Fibroblast of the aortic adventitia (primary cell): ENCODE data around the gene BRD1. TPM values are rescaled to one million over a fixed set of nuclear protein-coding genes. Genes with fewer than 3 reads are reported as not detected.

Experiments used
- DNase-seq: peaks from one replicate; pipeline ENCODE4 v3.0.0-alpha.2; 2010; ENCODE audit warnings: low read depth
- H3K4me3 ChIP-seq: 2 replicates; pipeline ENCODE4 v1.5.1; 2011; ENCODE audit warnings: low read depth, mild to moderate bottlenecking, control low read depth, low read length, moderate library complexity
- total RNA-seq: library from RNA; depleted of rRNA; stranded (reverse); fragments of >200 nt; gene quantifications from 2 replicates; pipeline ENCODE4 v1.2.3, GENCODE V29; 2012; ENCODE audit warnings: low replicate concordance
- TF ChIP-seq, protein P1 (sequence below): IDR thresholded peaks from 2 replicates; pipeline ENCODE4 v1.5.1; 2011; ENCODE audit warnings: mild to moderate bottlenecking, low read length, control low read depth, inconsistent platforms; ENCODE audit not compliant: insufficient read depth

The BRD1 gene
- total RNA-seq, 1 donor = 14.6 TPM

DNA sequence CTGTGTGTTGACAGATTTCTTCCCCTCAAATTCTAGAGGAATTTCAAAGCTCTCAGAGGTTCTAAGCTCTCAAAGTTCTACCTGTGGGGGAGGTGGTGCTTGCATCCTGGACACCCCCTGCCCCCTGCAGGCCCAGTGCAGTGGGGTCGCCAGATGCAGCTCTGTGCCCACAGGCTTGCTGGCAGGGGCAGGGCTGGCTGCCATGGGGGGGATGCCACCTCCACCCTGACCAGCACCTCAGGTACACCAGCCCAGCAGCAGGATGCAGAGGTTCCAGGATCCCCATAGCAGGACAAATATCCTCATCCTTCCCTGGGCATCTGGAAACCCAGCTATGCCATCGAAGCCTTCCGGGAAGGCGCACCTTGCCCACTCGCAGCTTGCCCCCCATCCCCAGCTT, 91.1 kb downstream of the BRD1 start:
- no peak for DNase-seq
- no peak overlapping the region for H3K4me3 ChIP-seq
- TF ChIP-seq, protein P1, sequence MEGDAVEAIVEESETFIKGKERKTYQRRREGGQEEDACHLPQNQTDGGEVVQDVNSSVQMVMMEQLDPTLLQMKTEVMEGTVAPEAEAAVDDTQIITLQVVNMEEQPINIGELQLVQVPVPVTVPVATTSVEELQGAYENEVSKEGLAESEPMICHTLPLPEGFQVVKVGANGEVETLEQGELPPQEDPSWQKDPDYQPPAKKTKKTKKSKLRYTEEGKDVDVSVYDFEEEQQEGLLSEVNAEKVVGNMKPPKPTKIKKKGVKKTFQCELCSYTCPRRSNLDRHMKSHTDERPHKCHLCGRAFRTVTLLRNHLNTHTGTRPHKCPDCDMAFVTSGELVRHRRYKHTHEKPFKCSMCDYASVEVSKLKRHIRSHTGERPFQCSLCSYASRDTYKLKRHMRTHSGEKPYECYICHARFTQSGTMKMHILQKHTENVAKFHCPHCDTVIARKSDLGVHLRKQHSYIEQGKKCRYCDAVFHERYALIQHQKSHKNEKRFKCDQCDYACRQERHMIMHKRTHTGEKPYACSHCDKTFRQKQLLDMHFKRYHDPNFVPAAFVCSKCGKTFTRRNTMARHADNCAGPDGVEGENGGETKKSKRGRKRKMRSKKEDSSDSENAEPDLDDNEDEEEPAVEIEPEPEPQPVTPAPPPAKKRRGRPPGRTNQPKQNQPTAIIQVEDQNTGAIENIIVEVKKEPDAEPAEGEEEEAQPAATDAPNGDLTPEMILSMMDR = no peak

DNA sequence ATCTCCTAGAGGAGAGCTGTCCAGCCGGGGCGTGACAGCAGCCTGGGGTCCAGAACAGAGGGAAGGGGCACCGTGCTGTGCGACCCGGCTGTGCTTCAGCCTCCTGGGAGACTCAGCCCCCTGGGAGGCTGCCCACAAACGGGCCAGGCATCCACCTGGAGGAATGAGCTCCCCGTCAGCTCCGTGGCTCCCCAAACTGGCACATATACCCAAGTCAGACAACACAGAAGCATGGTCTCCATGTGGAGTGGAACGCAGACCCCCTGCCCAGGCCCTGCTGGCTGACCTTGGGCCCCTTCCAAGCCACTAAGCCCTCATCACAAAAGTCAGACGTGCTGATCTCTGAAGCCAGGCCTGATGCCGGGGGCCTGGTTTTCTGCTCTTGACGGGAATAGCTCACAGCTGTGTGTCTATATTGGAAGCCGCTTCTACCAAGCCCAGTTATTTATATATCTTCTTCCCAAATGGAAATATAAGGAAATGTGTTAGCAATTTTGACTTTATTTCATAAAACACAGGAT, 91.7 kb downstream of the BRD1 start:
- H3K4me3 ChIP-seq = no peak overlapping the region
- TF ChIP-seq, protein P1 = no peak
- DNase-seq = no peak

DNA sequence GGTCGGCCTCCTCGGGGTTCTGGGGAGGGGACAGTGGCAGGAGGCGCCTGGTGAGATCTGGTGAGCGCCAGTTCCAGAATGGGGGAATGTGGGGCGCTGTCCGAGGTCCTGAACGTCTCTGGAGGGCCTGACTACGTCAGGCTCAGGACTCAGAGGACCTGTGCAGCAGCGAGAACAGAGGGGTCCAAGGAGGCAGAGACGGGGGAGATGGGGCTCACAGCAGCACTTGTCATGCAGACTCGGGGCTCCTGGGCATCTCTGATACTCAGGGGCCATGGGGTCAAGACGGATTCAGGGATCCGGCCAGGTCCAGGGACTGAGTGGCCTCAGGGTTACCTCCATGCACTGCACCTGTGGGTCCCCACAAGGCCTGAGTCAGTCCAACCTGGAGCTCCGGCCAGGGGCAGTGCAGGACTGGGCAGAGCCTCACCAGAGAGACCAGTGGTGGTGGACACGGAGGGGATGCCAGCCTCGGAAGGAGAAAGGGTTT, 92.2 kb downstream of the BRD1 start:
- no peak overlapping the region for H3K4me3 ChIP-seq
- TF ChIP-seq, protein P1 = no peak
- DNase-seq = no peak

DNA sequence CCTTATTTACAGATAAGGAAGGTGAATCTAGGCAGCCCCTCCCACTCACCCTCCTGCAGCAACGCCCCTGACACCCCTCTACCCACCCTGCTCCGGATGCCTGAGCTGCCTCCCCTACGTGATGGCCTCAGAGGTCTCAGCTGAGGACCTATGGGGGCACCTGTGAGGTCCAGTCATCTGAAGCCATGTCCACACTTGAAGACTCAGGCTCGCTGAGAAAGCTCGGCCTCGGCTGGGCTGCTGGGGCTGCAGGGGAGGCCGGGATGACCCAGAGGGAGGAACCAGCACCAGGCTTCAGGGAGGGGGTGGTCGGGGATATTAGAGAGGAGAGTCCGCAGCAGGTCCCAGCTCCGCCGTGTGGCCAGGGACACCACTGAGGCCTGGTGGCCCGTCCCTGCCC, 92.8 kb downstream of the BRD1 start:
- DNase-seq = no peak
- H3K4me3 ChIP-seq = no peak overlapping the region
- TF ChIP-seq, protein P1 = no peak

DNA sequence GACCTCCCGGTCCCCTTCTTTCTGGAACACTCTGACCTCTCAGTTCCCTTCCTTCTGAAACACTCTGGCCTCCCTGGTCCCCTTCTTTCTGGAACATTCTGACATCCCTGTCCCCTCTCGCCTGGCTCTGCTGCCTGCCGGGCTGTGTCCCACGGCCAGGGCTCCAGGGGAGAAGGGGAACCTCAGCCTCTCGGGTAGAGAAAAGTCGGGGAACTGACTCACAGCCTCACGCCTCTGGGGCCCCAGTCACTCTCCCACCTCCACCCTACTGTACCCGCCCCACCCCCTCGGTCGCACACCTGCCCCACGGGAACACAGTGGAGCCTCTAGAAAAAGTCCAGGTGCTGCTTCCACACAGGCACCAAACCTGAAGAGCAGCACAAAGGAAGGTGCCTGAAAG, 93.3 kb downstream of the BRD1 start:
- TF ChIP-seq, protein P1 = no peak
- H3K4me3 ChIP-seq = no peak overlapping the region
- no peak for DNase-seq

DNA sequence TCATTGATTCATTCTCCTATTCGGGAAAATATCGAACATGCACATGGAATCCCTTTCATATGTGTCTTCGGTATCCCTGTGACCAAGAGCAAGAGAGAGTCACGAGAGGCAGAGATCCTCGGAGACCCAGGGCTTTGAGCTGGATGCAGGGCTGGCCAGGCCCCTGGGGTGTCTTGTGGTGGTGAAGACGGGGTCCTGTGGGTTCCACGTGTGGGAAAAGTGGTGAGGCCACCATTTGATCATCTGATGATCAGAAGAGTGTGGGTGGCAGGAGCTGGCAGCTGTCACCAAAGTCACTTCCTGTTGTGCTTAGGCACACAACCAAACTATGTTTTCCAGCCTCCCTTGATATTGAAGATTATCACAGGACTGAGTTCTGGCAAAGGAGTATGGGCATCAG, 94.0 kb downstream of the BRD1 start:
- H3K4me3 ChIP-seq = no peak overlapping the region
- DNase-seq = no peak
- TF ChIP-seq, protein P1 = no peak

DNA sequence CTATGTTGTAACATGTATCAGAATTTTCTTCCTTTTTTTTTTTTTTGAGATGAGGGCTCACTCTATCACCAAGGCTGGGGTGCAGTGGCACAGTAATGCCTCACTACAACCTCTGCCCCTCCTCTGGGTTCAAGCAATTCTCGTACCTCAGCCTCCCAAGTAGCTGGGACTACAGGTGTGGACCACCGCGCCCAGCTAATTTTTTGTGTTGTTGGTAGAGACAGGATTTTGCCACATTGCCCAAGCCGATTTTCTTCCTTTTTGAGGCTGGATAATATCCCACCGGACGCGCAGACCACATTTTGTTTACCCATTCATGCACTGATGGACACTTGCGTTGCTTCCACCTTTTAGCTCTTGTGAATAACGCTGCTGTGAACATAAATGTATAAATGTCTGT, 97.0 kb downstream of the BRD1 start:
- DNase-seq = no peak
- H3K4me3 ChIP-seq = no peak overlapping the region
- TF ChIP-seq, protein P1 = no peak
